Thoracic aorta (tissue), 2 donors: ENCODE measurements around the gene STK4. TPM values are rescaled to one million over a fixed set of nuclear protein-coding genes. Genes with fewer than 3 reads are reported as not detected.

Experiments
- ATAC-seq: fragments of 150-250 bp; one replicate; pipeline ENCODE4 v1.8.0; 2017; ENCODE audit warnings: low read depth; ENCODE audit not compliant: insufficient number of reproducible peaks, low FRiP score
- DNase-seq: peaks from one replicate; pipeline ENCODE4 v3.0.0-alpha.2; 2020; ENCODE audit warnings: low spot score
- H3K27ac ChIP-seq, 2 donors: fragments of 200-600 bp; sonication (generic); 1 replicate in 1 of 2; 2 replicates in 1 of 2; pipeline ENCODE4 v1.5.1; 2016; ENCODE audit warnings: mild to moderate bottlenecking in 2 of 2, moderate library complexity in 2 of 2
- H3K27me3 ChIP-seq: fragments of 200-600 bp; sonication (generic); replicated peaks from 2 replicates; pipeline ENCODE4 v1.6.0; 2016; ENCODE audit warnings: mild to moderate bottlenecking; ENCODE audit not compliant: insufficient read depth
- H3K36me3 ChIP-seq: fragments of 200-600 bp; sonication (generic); one replicate; pipeline ENCODE4 v1.5.1; 2016
- H3K4me1 ChIP-seq, 2 donors: fragments of 200-600 bp; sonication (generic); 1 replicate in 1 of 2; 2 replicates in 1 of 2; pipeline versions ENCODE4 v1.5.1 to v1.6.0; 2016; ENCODE audit warnings: low read depth in 2 of 2, mild to moderate bottlenecking in 1 of 2; ENCODE audit not compliant: control insufficient read depth in 1 of 2
- H3K4me3 ChIP-seq: fragments of 200-600 bp; sonication (generic); 2 replicates; pipeline ENCODE4 v1.5.1; 2016; ENCODE audit warnings: mild to moderate bottlenecking
- H3K9me3 ChIP-seq: fragments of 200-600 bp; sonication (generic); 2 replicates; pipeline ENCODE4 v1.5.1; 2016
- total RNA-seq, 2 donors: library from RNA; depleted of rRNA; stranded (reverse); fragments of >200 nt; gene quantifications; one replicate each; pipeline versions ENCODE4 v1.1.0 to v1.2.3, GENCODE V29; 2016
- TF ChIP-seq, protein P1 (sequence below): fragments of 200-600 bp; sonication (generic); IDR thresholded peaks from one replicate; pipeline ENCODE4 v1.5.1; 2019; ENCODE audit warnings: antibody characterized with exemption

The STK4 gene
- total RNA-seq, 2 donors from 2014 or later, result 30.3 to 47.9 TPM

DNA sequence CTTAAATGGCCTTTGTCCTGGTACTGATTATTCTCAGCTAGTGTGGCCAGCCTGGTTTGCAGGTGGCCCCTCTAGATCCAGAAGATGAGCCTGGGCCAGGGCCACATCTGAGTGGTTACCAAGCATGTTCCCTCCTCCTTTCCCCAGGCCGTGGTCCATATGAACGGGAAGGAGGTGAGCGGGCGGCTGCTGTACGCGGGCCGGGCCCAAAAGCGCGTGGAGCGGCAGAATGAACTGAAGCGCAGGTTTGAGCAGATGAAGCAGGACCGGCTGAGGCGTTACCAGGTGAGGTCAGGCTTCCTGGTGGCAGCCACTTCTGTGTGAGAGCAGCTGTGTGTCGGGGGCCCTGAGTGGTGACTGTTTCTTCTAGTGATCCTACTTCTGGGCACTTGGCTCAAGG lies 44.9 kb upstream of the STK4 start:
- TF ChIP-seq, protein P1, sequence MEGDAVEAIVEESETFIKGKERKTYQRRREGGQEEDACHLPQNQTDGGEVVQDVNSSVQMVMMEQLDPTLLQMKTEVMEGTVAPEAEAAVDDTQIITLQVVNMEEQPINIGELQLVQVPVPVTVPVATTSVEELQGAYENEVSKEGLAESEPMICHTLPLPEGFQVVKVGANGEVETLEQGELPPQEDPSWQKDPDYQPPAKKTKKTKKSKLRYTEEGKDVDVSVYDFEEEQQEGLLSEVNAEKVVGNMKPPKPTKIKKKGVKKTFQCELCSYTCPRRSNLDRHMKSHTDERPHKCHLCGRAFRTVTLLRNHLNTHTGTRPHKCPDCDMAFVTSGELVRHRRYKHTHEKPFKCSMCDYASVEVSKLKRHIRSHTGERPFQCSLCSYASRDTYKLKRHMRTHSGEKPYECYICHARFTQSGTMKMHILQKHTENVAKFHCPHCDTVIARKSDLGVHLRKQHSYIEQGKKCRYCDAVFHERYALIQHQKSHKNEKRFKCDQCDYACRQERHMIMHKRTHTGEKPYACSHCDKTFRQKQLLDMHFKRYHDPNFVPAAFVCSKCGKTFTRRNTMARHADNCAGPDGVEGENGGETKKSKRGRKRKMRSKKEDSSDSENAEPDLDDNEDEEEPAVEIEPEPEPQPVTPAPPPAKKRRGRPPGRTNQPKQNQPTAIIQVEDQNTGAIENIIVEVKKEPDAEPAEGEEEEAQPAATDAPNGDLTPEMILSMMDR, result no peak
- Histone ChIP-seq H3K9me3 (no peaks in the 10 kb centered on the region), H3K27me3 (no peaks in the 10 kb centered on the region), H3K27ac (no peak overlapping the region), H3K4me1 (no peaks in the 10 kb centered on the region), H3K36me3 (no peaks in the 10 kb centered on the region), H3K4me3 (no peak overlapping the region)
- no peak for ATAC-seq
- no peak for DNase-seq

DNA sequence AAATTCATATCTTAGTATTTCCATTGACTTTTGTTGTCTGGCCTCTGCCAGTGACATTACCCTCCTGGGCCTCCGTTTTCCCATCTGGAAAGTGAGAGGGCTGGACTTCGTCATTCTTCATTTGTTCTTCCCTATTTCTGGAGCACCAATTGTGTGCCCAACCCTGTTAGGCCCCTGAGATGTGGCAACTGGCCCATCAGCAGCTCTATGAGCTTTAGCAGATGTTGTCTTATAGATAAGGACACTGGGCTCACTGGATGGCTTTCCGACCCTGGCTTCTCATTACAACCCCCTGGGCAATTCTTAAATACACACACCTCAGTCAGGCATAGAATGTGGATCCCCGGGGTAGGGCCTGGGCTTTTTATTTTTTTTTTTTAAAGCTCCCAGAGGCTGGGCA lies 41.8 kb upstream of the STK4 start:
- TF ChIP-seq, protein P1, result no peak
- Histone ChIP-seq H3K9me3 (no peaks in the 10 kb centered on the region), H3K4me1 (no peaks in the 10 kb centered on the region), H3K27ac (no peak overlapping the region), H3K27me3 (no peaks in the 10 kb centered on the region), H3K4me3 (no peak overlapping the region), H3K36me3 (no peaks in the 10 kb centered on the region)
- no peak for ATAC-seq
- DNase-seq, result no peak

DNA sequence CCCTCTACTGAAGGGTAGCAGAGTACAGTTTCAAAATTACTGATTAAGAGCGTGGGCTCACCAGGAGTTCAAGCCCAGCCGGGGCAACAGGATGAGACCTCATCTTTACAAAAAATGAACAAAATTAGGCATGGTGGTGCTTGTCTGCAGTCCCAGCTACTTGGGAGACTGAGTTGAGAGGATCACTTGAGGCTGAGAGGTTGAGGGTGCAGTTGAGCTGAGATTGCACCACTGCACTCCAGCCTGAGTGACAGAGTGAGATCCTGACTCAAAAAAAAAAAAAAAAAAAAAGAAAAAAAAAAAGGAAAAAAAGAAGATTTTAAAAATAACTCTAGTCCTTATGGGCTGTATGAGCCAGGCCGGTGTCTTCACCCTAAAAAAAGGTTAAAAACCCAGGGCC lies 37.7 kb upstream of the STK4 start:
- no peaks in the 10 kb centered on the region for H3K36me3 ChIP-seq
- H3K4me1 ChIP-seq, result no peaks in the 10 kb centered on the region
- no peaks in the 10 kb centered on the region for H3K9me3 ChIP-seq
- ATAC-seq, result no peak
- TF ChIP-seq, protein P1, result no peak
- H3K27ac ChIP-seq, result no peak overlapping the region
- no peak for DNase-seq
- H3K4me3 ChIP-seq, result no peak overlapping the region
- H3K27me3 ChIP-seq, result no peaks in the 10 kb centered on the region

DNA sequence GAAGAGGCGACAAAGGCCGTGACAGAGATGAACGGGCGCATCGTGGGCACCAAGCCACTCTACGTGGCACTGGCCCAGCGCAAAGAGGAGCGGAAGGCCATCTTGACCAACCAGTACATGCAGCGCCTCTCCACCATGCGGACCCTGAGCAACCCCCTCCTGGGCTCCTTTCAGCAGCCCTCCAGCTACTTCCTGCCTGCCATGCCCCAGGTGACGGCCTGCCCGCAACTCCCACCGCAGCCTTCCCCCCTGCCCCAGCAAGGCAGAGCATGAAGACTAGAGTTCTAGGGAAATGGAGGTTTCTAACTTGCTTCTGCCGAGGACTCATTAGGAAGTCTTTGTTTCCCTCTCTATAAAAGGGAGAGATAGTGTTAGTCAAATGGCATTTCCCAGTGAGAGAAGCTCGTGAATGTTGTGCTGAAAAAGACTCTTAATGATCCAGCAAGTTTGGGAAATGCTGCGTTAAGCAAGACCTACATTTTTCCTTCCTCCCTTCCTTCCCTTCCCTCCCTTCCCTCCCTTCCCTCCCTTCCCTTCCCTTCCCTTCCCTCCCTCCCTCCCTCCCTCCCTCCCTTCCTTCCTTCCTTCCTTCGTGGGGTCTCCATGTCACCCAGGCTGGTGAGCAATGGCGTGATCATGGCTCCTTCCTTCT lies 35.7 kb upstream of the STK4 start:
- H3K9me3 ChIP-seq, result no peaks in the 10 kb centered on the region
- no peaks in the 10 kb centered on the region for H3K27me3 ChIP-seq
- no peaks in the 10 kb centered on the region for H3K36me3 ChIP-seq
- ATAC-seq (no peak), DNase-seq (no peak)
- H3K27ac ChIP-seq, result no peak overlapping the region
- TF ChIP-seq, protein P1, result no peak
- H3K4me3 ChIP-seq, result no peak overlapping the region
- H3K4me1 ChIP-seq, result no peaks in the 10 kb centered on the region

DNA sequence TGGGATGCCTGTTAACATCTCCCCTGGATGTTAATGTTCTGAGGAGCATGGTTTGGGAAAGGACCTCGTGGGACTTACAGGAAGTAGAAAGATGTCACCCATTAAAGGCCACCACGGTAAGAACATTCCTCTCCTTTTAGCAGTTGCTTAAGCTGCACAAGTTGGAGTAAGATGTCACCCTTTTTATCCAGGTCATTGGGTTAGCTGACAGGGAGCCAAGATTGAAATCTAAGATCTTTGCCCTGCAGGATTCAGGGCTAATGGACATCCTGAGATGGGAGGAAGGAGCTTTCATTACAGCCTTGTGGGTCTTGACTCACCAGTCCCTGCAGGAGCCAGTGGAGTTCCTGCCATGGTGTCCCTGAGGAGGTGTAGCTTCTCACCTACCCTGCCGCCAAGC lies 34.4 kb upstream of the STK4 start:
- ATAC-seq, result no peak
- TF ChIP-seq, protein P1, result no peak
- Histone ChIP-seq H3K27me3 (no peaks in the 10 kb centered on the region), H3K9me3 (no peaks in the 10 kb centered on the region), H3K36me3 (no peaks in the 10 kb centered on the region), H3K4me1 (no peaks in the 10 kb centered on the region), H3K4me3 (no peak overlapping the region), H3K27ac (no peak overlapping the region)
- DNase-seq, result no peak
